ENCODE data around the gene ALKBH5. TPM values are rescaled to one million over a fixed set of nuclear protein-coding genes. Genes with fewer than 3 reads are reported as not detected.

ALKBH5 gene
- total and polyA plus RNA-seq, 2 experiments from 2014 or later: 81.9 to 161 TPM

DNA sequence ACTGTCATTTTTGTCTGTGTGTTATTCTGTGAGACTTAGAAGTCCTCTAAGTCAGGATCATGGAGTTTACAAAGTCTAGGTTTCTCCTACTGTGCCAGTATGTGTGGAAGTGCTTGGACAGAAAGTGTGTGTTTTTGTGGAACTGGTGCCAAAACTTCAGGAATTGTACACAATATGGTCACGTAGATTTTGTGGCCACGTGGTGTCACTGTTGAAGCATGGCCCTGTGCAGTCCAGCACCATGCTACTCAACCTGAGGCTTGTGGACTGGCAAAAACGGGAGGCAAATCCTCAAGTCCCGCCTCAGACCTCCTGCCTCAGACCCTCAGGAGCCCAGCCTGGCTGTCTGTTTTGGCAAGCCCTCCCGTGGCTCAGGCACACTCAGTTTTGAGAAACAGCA lies 16.7 kb upstream of the ALKBH5 start:
- no peak overlapping the region for H3K4me2 ChIP-seq (ENCODE audit: unreplicated experiment)
- 46 to 47% methylated on average over 5 of the region's 5 CpGs for WGBS, 2 experiments (ENCODE audit: low coverage in 1 of 2, low lambda C conversion rate in 2 of 2, missing lambda C conversion rate in 2 of 2)
- no peaks in the 10 kb centered on the region for H3K36me3 ChIP-seq (ENCODE audit: low read depth)
- H3K4me3 ChIP-seq: no peak overlapping the region
- in situ Hi-C loops (cut with MboI): no loop called here
- no peak for DNase-seq
- no peak overlapping the region for H3K9ac ChIP-seq
- TF ChIP-seq EZH2phosphoT487 (IDR thresholded peaks at IDR 0.05; ENCODE audit: insufficient read depth, low read depth) (no peak), EZH2 (IDR thresholded peaks at IDR 0.05; ENCODE audit: insufficient read depth, poor library complexity, severe bottlenecking) (no peak)
- 0 out of 2 replicates have a peak, but pooled peaks cover 1% of the 10 kb centered on the region for H3K4me1 ChIP-seq (ENCODE audit: insufficient read depth)
- H3K27ac ChIP-seq: no peak overlapping the region
- H3K79me2 ChIP-seq (ENCODE audit: insufficient read depth): no peaks in the 10 kb centered on the region
- H3K27me3 ChIP-seq (replicated peaks; ENCODE audit: insufficient read depth): no peaks in the 10 kb centered on the region
- no peaks in the 10 kb centered on the region for H3F3A ChIP-seq (ENCODE audit: insufficient read depth)
- H3K9me2 ChIP-seq (ENCODE audit: insufficient read depth): no peaks in the 10 kb centered on the region
- no peak overlapping the region for H2AFZ ChIP-seq
- no peaks in the 10 kb centered on the region for H4K20me1 ChIP-seq (ENCODE audit: insufficient read depth)
- H3K9me3 ChIP-seq (ENCODE audit: low read depth): no peaks in the 10 kb centered on the region

DNA sequence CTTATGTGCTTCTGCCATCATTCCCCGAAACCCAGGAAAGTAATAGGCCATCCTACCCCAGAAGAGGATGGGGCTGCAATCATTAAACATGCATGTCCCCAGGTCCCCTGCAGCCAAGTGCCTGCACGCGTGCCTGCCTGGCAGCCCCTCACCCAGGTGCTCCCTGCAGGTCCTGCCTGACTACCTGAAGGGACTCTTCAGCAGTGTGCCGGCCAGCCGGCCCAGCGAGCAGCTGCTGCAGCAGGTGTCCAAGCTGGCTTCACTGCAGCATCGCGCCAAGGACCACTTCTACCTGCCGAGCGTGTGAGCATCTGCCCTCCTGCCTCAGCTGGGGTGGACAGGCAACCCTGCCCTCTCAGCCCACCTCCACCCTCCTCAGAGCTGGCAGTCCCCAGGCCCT lies 16.2 kb upstream of the ALKBH5 start:
- no peaks in the 10 kb centered on the region for H3F3A ChIP-seq (ENCODE audit: insufficient read depth)
- no peak overlapping the region for H2AFZ ChIP-seq
- H3K4me2 ChIP-seq (ENCODE audit: unreplicated experiment): no peak overlapping the region
- H3K9ac ChIP-seq: no peak overlapping the region
- 95 to 96% methylated on average over 10 of the region's 10 CpGs for WGBS, 2 experiments (ENCODE audit: low coverage in 1 of 2, low lambda C conversion rate in 2 of 2, missing lambda C conversion rate in 2 of 2)
- in situ Hi-C loops (cut with MboI): no loop called here
- H3K9me3 ChIP-seq (ENCODE audit: low read depth): no peaks in the 10 kb centered on the region
- no peak for DNase-seq
- H3K27me3 ChIP-seq (replicated peaks; ENCODE audit: insufficient read depth): no peaks in the 10 kb centered on the region
- no peaks in the 10 kb centered on the region for H3K9me2 ChIP-seq (ENCODE audit: insufficient read depth)
- H3K4me3 ChIP-seq: no peak overlapping the region
- H3K27ac ChIP-seq: no peak overlapping the region
- no peak for TF ChIP-seq EZH2phosphoT487 (IDR thresholded peaks at IDR 0.05; ENCODE audit: insufficient read depth, low read depth)
- TF ChIP-seq EZH2 (IDR thresholded peaks at IDR 0.05; ENCODE audit: insufficient read depth, poor library complexity, severe bottlenecking): no peak
- H3K79me2 ChIP-seq (ENCODE audit: insufficient read depth): no peaks in the 10 kb centered on the region
- H3K36me3 ChIP-seq (ENCODE audit: low read depth): no peaks in the 10 kb centered on the region
- H4K20me1 ChIP-seq (ENCODE audit: insufficient read depth): no peaks in the 10 kb centered on the region
- H3K4me1 ChIP-seq (ENCODE audit: insufficient read depth): no peaks in the 10 kb centered on the region

DNA sequence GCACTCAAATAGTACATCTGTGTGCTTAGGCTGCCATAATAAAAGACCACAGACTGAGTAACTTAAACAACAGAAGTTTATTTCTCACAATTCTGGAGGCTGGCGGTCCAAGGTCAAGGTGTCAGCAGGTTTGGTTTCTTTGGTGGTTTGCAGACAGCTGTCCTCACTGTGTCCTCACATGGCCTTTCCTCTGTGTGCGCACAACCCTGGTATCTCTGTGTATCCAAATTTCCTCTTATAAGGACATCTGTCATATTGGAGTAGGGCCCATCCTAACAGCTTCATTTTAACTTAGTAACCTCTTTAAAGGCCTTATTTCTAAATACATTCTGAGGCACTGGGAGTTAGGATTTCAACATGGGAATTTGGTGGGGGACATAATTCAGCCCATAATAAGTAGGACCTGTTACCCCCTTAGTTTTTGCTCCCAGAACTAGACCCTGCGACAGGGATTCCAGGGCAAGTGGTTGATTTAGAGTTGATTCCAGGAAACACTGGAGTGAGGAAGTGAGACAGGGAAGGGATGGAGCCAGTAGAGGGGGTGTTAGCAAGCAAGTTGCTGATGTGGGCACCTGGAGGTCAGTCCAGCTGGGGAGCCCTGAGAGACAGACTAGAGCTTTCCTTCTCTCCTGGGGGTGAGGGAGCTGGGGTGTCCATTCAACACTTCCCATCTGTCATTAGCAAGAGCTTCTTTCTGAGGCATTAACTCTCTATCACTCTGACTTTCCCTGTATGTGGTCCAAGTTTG lies 10.9 kb upstream of the ALKBH5 start:
- H2AFZ ChIP-seq: no peak overlapping the region
- no peak overlapping the region for H3K4me2 ChIP-seq (ENCODE audit: unreplicated experiment)
- H3K9ac ChIP-seq: no peak overlapping the region
- no peaks in the 10 kb centered on the region for H3K9me3 ChIP-seq (ENCODE audit: low read depth)
- no peaks in the 10 kb centered on the region for H3F3A ChIP-seq (ENCODE audit: insufficient read depth)
- H3K36me3 ChIP-seq (ENCODE audit: low read depth): no peaks in the 10 kb centered on the region
- no peak overlapping the region for H3K27ac ChIP-seq
- WGBS, 2 experiments (ENCODE audit: low coverage in 1 of 2, low lambda C conversion rate in 2 of 2, missing lambda C conversion rate in 2 of 2): 83% methylated on average over 3 of the region's 3 CpGs
- no peaks in the 10 kb centered on the region for H3K9me2 ChIP-seq (ENCODE audit: insufficient read depth)
- no peak for DNase-seq
- no peaks in the 10 kb centered on the region for H3K79me2 ChIP-seq (ENCODE audit: insufficient read depth)
- TF ChIP-seq EZH2phosphoT487 (IDR thresholded peaks at IDR 0.05; ENCODE audit: insufficient read depth, low read depth) (no peak), EZH2 (IDR thresholded peaks at IDR 0.05; ENCODE audit: insufficient read depth, poor library complexity, severe bottlenecking) (no peak)
- in situ Hi-C loops (cut with MboI): no loop called here
- H3K4me3 ChIP-seq: no peak overlapping the region
- no peaks in the 10 kb centered on the region for H4K20me1 ChIP-seq (ENCODE audit: insufficient read depth)
- no peaks in the 10 kb centered on the region for H3K27me3 ChIP-seq (replicated peaks; ENCODE audit: insufficient read depth)
- no peaks in the 10 kb centered on the region for H3K4me1 ChIP-seq (ENCODE audit: insufficient read depth)

DNA sequence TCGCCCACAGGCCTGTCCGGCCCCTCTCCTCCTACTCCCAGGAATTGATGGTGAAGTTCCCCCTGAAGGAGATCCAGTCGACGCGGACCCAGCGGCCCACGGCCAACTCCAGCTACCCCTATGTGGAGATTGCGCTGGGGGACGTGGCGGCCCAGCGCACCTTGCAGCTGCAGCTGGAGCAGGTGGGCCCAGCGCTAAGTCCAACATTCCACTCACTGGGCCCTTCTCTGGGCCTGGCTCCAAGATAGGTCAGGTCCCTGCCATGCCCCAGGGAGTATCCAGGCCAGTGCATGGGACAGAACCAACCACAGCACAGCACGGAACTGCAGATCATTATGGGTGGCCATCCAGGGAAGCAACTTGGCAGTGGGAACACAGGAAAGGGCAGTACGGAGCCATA lies 9.9 kb upstream of the ALKBH5 start:
- no peak overlapping the region for H3K4me2 ChIP-seq (ENCODE audit: unreplicated experiment)
- H3K36me3 ChIP-seq (ENCODE audit: low read depth): no peaks in the 10 kb centered on the region
- no peaks in the 10 kb centered on the region for H3K9me2 ChIP-seq (ENCODE audit: insufficient read depth)
- no peak for DNase-seq
- H3K9me3 ChIP-seq (ENCODE audit: low read depth): no peaks in the 10 kb centered on the region
- H3K79me2 ChIP-seq (ENCODE audit: insufficient read depth): no peaks in the 10 kb centered on the region
- no peak overlapping the region for H3K9ac ChIP-seq
- no peaks in the 10 kb centered on the region for H3F3A ChIP-seq (ENCODE audit: insufficient read depth)
- no peak overlapping the region for H2AFZ ChIP-seq
- TF ChIP-seq EZH2 (IDR thresholded peaks at IDR 0.05; ENCODE audit: insufficient read depth, poor library complexity, severe bottlenecking) (no peak), EZH2phosphoT487 (IDR thresholded peaks at IDR 0.05; ENCODE audit: insufficient read depth, low read depth) (no peak)
- in situ Hi-C loops (cut with MboI): no loop called here
- no peaks in the 10 kb centered on the region for H3K27me3 ChIP-seq (replicated peaks; ENCODE audit: insufficient read depth)
- H3K27ac ChIP-seq: no peak overlapping the region
- 94% methylated on average over 14 of the region's 14 CpGs for WGBS, 2 experiments (ENCODE audit: low coverage in 1 of 2, low lambda C conversion rate in 2 of 2, missing lambda C conversion rate in 2 of 2)
- H3K4me3 ChIP-seq: no peak overlapping the region
- no peaks in the 10 kb centered on the region for H3K4me1 ChIP-seq (ENCODE audit: insufficient read depth)
- no peaks in the 10 kb centered on the region for H4K20me1 ChIP-seq (ENCODE audit: insufficient read depth)

Data from GM23248 (cell line).